ENCODE data around the gene BPIFB3. TPM values are rescaled to one million over a fixed set of nuclear protein-coding genes. Genes with fewer than 3 reads are reported as not detected.
"Not testable (repeated sequence)": the region's sequence is repeated elsewhere in the genome, so short reads cannot be mapped to it uniquely, and the experiment has no call there.

The BPIFB3 gene
- total RNA-seq, 2 donors from 2014 or later, result not detected

GRCh38 chr20:33091693-33092092 is 38.0 kb downstream of the BPIFB3 start:
- H3K27ac Mint-ChIP-seq, result no peak overlapping the region
- H3K4me3 Mint-ChIP-seq, result no peak overlapping the region
- H3K27me3 Mint-ChIP-seq, result peaks cover 0 to 2% of the 10 kb centered on the region in 2 donors
- H3K9me3 Mint-ChIP-seq, result no peaks in the 10 kb centered on the region
- no peaks in the 10 kb centered on the region for H3K4me1 Mint-ChIP-seq (ENCODE audit: low read depth in 2 of 2)
- no peaks in the 10 kb centered on the region for H3K36me3 Mint-ChIP-seq
- ATAC-seq, result no peak
- DNase-seq (ENCODE audit: low spot score), result no peak

GRCh38 chr20:33092361-33092760 is 38.7 kb downstream of the BPIFB3 start:
- no peak overlapping the region for H3K4me3 Mint-ChIP-seq
- H3K27me3 Mint-ChIP-seq, result peaks cover 0 to 2% of the 10 kb centered on the region in 2 donors
- H3K36me3 Mint-ChIP-seq, result no peaks in the 10 kb centered on the region
- H3K9me3 Mint-ChIP-seq, result no peaks in the 10 kb centered on the region
- peak in 1 of 2 donors; percentile 5 for ATAC-seq
- H3K27ac Mint-ChIP-seq, result no peak overlapping the region
- no peak for DNase-seq (ENCODE audit: low spot score)
- no peaks in the 10 kb centered on the region for H3K4me1 Mint-ChIP-seq (ENCODE audit: low read depth in 2 of 2)

- Mint-ChIP-seq H3K36me3 (no peaks in the 10 kb centered on the region), H3K27me3 (peaks cover 0 to 2% of the 10 kb centered on the region in 2 donors), H3K4me1 (ENCODE audit: low read depth in 2 of 2) (no peaks in the 10 kb centered on the region), H3K27ac (no peak overlapping the region), H3K9me3 (no peaks in the 10 kb centered on the region), H3K4me3 (no peak overlapping the region)
- DNase-seq (ENCODE audit: low spot score), result no peak
- no peak for ATAC-seq
Measured at GRCh38 chr20:33093074-33093473, 39.4 kb downstream of the BPIFB3 start.

- Mint-ChIP-seq H3K4me1 (ENCODE audit: low read depth in 2 of 2) (no peaks in the 10 kb centered on the region), H3K27me3 (peaks cover 0 to under 1% of the 10 kb centered on the region in 2 donors)
- ATAC-seq, result no peak
Measured at GRCh38 chr20:33093582-33093981, 39.9 kb downstream of the BPIFB3 start.

GRCh38 chr20:33095249-33095648 is 41.5 kb downstream of the BPIFB3 start:
- no peak for ATAC-seq
- no peaks in the 10 kb centered on the region for H3K4me1 Mint-ChIP-seq (ENCODE audit: low read depth in 2 of 2)
- no peak for DNase-seq (ENCODE audit: low spot score)
- no peaks in the 10 kb centered on the region for H3K9me3 Mint-ChIP-seq
- H3K27ac Mint-ChIP-seq, result no peak overlapping the region
- no peak overlapping the region for H3K4me3 Mint-ChIP-seq
- H3K36me3 Mint-ChIP-seq, result no peaks in the 10 kb centered on the region
- peaks cover 0 to 2% of the 10 kb centered on the region in 2 donors for H3K27me3 Mint-ChIP-seq

More at GRCh38 chr20:33093582-33093981, 39.9 kb downstream of the BPIFB3 start:
- no peaks in the 10 kb centered on the region for H3K9me3 Mint-ChIP-seq
- no peaks in the 10 kb centered on the region for H3K36me3 Mint-ChIP-seq
- no peak overlapping the region for H3K27ac Mint-ChIP-seq
- no peak overlapping the region for H3K4me3 Mint-ChIP-seq
- DNase-seq (ENCODE audit: low spot score), result no peak

GRCh38 chr20:33095902-33096584 is 42.3 kb downstream of the BPIFB3 start:
- H3K36me3 Mint-ChIP-seq; H3K27me3 Mint-ChIP-seq; H3K4me1 Mint-ChIP-seq (ENCODE audit: low read depth in 2 of 2); H3K9me3 Mint-ChIP-seq; H3K4me3 Mint-ChIP-seq; ATAC-seq; H3K27ac Mint-ChIP-seq; DNase-seq (ENCODE audit: low spot score): not testable (repeated sequence)

GRCh38 chr20:33097001-33097400 is 43.3 kb downstream of the BPIFB3 start:
- Mint-ChIP-seq H3K4me3 (no peak overlapping the region), H3K36me3 (no peaks in the 10 kb centered on the region), H3K9me3 (no peaks in the 10 kb centered on the region), H3K27me3 (peaks cover 0 to 5% of the 10 kb centered on the region in 2 donors), H3K27ac (no peak overlapping the region), H3K4me1 (ENCODE audit: low read depth in 2 of 2) (no peaks in the 10 kb centered on the region)
- DNase-seq (ENCODE audit: low spot score), result no peak
- ATAC-seq, result no peak

GRCh38 chr20:33099843-33100538 is 46.3 kb downstream of the BPIFB3 start:
- no peak overlapping the region for H3K27ac Mint-ChIP-seq
- H3K4me1 Mint-ChIP-seq (ENCODE audit: low read depth in 2 of 2), result no peaks in the 10 kb centered on the region
- H3K9me3 Mint-ChIP-seq, result no peaks in the 10 kb centered on the region
- no peaks in the 10 kb centered on the region for H3K36me3 Mint-ChIP-seq
- no peak overlapping the region for H3K4me3 Mint-ChIP-seq
- ATAC-seq (no peak), DNase-seq (ENCODE audit: low spot score) (no peak)
- H3K27me3 Mint-ChIP-seq, result peaks cover 0 to 5% of the 10 kb centered on the region in 2 donors

- Mint-ChIP-seq H3K9me3 (no peaks in the 10 kb centered on the region), H3K4me3 (no peak overlapping the region), H3K27me3 (peaks cover 0 to 5% of the 10 kb centered on the region in 2 donors), H3K4me1 (ENCODE audit: low read depth in 2 of 2) (no peaks in the 10 kb centered on the region), H3K36me3 (no peaks in the 10 kb centered on the region), H3K27ac (no peak overlapping the region)
- DNase-seq (ENCODE audit: low spot score) (no peak), ATAC-seq (no peak)
Measured at GRCh38 chr20:33103556-33103955, 49.9 kb downstream of the BPIFB3 start.

GRCh38 chr20:33104336-33104735 is 50.6 kb downstream of the BPIFB3 start:
- Mint-ChIP-seq H3K27me3 (peaks cover 0 to 3% of the 10 kb centered on the region in 2 donors), H3K4me1 (ENCODE audit: low read depth in 2 of 2) (no peaks in the 10 kb centered on the region), H3K36me3 (no peaks in the 10 kb centered on the region), H3K27ac (no peak overlapping the region), H3K9me3 (no peaks in the 10 kb centered on the region), H3K4me3 (no peak overlapping the region)
- ATAC-seq (no peak), DNase-seq (ENCODE audit: low spot score) (no peak)

- Mint-ChIP-seq H3K4me3 (no peak overlapping the region), H3K27me3 (peaks cover 0 to 3% of the 10 kb centered on the region in 2 donors), H3K27ac (no peak overlapping the region), H3K9me3 (no peaks in the 10 kb centered on the region), H3K4me1 (ENCODE audit: low read depth in 2 of 2) (no peaks in the 10 kb centered on the region), H3K36me3 (no peaks in the 10 kb centered on the region)
- ATAC-seq, result no peak
- no peak for DNase-seq (ENCODE audit: low spot score)
Measured at GRCh38 chr20:33105316-33105924, 51.7 kb downstream of the BPIFB3 start.

GRCh38 chr20:33106058-33106620 is 52.4 kb downstream of the BPIFB3 start:
- H3K4me3 Mint-ChIP-seq; H3K27me3 Mint-ChIP-seq; DNase-seq (ENCODE audit: low spot score); H3K36me3 Mint-ChIP-seq; ATAC-seq; H3K27ac Mint-ChIP-seq; H3K9me3 Mint-ChIP-seq; H3K4me1 Mint-ChIP-seq (ENCODE audit: low read depth in 2 of 2): not testable (repeated sequence)

- Mint-ChIP-seq H3K36me3 (no peaks in the 10 kb centered on the region), H3K4me3 (no peak overlapping the region), H3K9me3 (no peaks in the 10 kb centered on the region), H3K27me3 (no peaks in the 10 kb centered on the region), H3K27ac (no peak overlapping the region), H3K4me1 (ENCODE audit: low read depth in 2 of 2) (no peaks in the 10 kb centered on the region)
- ATAC-seq (no peak), DNase-seq (ENCODE audit: low spot score) (no peak)
Measured at GRCh38 chr20:33108661-33109060, 55.0 kb downstream of the BPIFB3 start.
